Esophagus muscularis mucosa (tissue), 4 donors: ENCODE results near the gene XXYLT1. TPM values are rescaled to one million over a fixed set of nuclear protein-coding genes. Genes with fewer than 3 reads are reported as not detected.
A peak's percentile ranks its signal among the peaks of the same experiment; 100 is the strongest.

Source experiments
- DNase-seq: peaks from one replicate; pipeline ENCODE4 v3.0.0-alpha.2; 2017; ENCODE audit errors: extremely low spot score
- H3K27ac ChIP-seq, 4 donors: fragments of 200-600 bp; sonication (generic); replicated peaks in 1 of 4; 1 replicate in 3 of 4; 2 replicates in 1 of 4; pipeline ENCODE4 v1.5.1; 2016 to 2019; ENCODE audit warnings: mild to moderate bottlenecking in 1 of 4
- H3K27me3 ChIP-seq, 4 donors: fragments of 200-600 bp; sonication (generic); one replicate each; pipeline versions ENCODE4 v1.5.1 to v1.6.0; 2016 to 2019
- H3K36me3 ChIP-seq, 4 donors: fragments of 200-600 bp; sonication (generic); one replicate each; pipeline ENCODE4 v1.5.1; 2016 to 2019
- H3K4me1 ChIP-seq, 4 donors: fragments of 200-600 bp; sonication (generic); one replicate each; pipeline ENCODE4 v1.5.1; 2016 to 2019
- H3K4me3 ChIP-seq, 4 donors: fragments of 200-600 bp; sonication (generic); 1 replicate in 2 of 4; 2 replicates in 2 of 4; pipeline ENCODE4 v1.5.1; 2016 to 2019; ENCODE audit warnings: mild to moderate bottlenecking in 4 of 4, moderate library complexity in 1 of 4
- H3K9me3 ChIP-seq, 4 donors: fragments of 200-600 bp; sonication (generic); 1 replicate in 3 of 4; 2 replicates in 1 of 4; pipeline ENCODE4 v1.5.1; 2016 to 2019
- EP300 ChIP-seq: sonication (generic); formaldehyde crosslinking; IDR thresholded peaks from one replicate; pipeline ENCODE4 v1.6.1; 2017; ENCODE audit warnings: antibody characterized with exemption
- POLR2A ChIP-seq: fragments of 450-650 bp; IDR thresholded peaks from one replicate; pipeline ENCODE4 v1.6.1; 2017; ENCODE audit warnings: antibody characterized with exemption, moderate library complexity, mild to moderate bottlenecking, low read depth
- POLR2AphosphoS5 ChIP-seq, 2 donors: sonication (generic); formaldehyde crosslinking; IDR thresholded peaks; one replicate each; pipeline ENCODE4 v1.6.1; 2017; ENCODE audit warnings: antibody characterized with exemption in 2 of 2
- WGBS: methylation state at CpG from one replicate; pipeline ENCODE4 v1.1.5; 2018; 5-methylcytosine and 5-hydroxymethylcytosine counted together
- intact Hi-C: fragments of 100-400 bp; cut with DNase I; formaldehyde crosslinking; loops from one replicate; pipeline ENCODE4 v1.15.1; 2023
- total RNA-seq, 4 donors: library from RNA; depleted of rRNA; stranded (reverse); fragments of >200 nt; gene quantifications; one replicate each; pipeline versions ENCODE4 v1.1.0 to v1.2.1, GENCODE V29; 2016
- TF ChIP-seq, protein P1 (sequence below), 3 experiments: fragments of 200-600 bp in 2 of 3; fragments of 450-650 bp in 1 of 3; sonication (generic) in 2 of 3; IDR thresholded peaks; one replicate each; pipeline ENCODE4 v1.5.1; 2017 to 2019; ENCODE audit warnings: antibody characterized with exemption in 3 of 3, mild to moderate bottlenecking in 2 of 3, moderate library complexity in 1 of 3

The XXYLT1 gene
- total RNA-seq, 4 donors from 2014 or later = 8.8 to 18.5 (median 13.9) TPM

DNA sequence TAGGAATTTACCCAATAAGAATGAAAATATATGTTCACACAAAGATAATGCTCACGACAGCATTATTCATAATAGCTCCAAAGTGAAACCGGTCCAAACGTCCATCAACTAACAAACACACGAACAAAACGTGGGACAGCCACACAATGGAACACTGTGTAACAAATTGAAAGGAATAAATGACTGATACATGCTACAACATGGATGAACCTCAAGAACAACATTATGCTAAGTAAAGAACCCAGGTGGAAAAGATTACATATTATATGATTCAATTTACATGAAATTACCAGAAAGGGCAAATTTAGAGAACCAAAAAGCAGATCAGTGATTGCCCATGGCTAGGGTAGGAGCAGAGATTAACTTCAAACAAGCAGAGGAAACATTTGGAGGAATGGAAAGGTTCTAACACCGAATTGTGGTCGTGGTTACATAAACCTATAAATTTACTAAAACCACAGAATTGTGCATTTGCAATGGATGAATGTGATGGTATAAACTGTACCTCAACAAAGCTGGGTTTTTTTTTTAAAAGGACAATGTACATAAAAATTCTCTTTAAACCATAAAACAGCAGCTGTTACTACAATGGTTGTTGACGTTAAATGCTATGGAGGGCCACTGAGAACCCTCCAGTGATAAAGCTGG, 76.3 kb downstream of the XXYLT1 start:
- H3K9me3 ChIP-seq = peaks cover 0 to 12% (median 0%) of the 10 kb centered on the region in 4 donors
- intact Hi-C loops = no loop called here
- H3K36me3 ChIP-seq = no peaks in the 10 kb centered on the region
- peak overlapping the region in 3 of 4 donors; percentile 43 to 54 (median 53) for H3K27ac ChIP-seq
- no peaks in the 10 kb centered on the region for H3K27me3 ChIP-seq
- H3K4me1 ChIP-seq = peaks cover 11 to 25% (median 19%) of the 10 kb centered on the region in 4 donors
- TF ChIP-seq, protein P1, sequence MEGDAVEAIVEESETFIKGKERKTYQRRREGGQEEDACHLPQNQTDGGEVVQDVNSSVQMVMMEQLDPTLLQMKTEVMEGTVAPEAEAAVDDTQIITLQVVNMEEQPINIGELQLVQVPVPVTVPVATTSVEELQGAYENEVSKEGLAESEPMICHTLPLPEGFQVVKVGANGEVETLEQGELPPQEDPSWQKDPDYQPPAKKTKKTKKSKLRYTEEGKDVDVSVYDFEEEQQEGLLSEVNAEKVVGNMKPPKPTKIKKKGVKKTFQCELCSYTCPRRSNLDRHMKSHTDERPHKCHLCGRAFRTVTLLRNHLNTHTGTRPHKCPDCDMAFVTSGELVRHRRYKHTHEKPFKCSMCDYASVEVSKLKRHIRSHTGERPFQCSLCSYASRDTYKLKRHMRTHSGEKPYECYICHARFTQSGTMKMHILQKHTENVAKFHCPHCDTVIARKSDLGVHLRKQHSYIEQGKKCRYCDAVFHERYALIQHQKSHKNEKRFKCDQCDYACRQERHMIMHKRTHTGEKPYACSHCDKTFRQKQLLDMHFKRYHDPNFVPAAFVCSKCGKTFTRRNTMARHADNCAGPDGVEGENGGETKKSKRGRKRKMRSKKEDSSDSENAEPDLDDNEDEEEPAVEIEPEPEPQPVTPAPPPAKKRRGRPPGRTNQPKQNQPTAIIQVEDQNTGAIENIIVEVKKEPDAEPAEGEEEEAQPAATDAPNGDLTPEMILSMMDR (IDR thresholded peaks at IDR 0.05) = no peak
- TF ChIP-seq POLR2A (no peak), POLR2AphosphoS5 (IDR thresholded peaks at IDR 0.05) (no peak), EP300 (no peak)
- DNase-seq = no peak
- WGBS = 78% methylated on average over 8 of the region's 8 CpGs
- no peak overlapping the region for H3K4me3 ChIP-seq

DNA sequence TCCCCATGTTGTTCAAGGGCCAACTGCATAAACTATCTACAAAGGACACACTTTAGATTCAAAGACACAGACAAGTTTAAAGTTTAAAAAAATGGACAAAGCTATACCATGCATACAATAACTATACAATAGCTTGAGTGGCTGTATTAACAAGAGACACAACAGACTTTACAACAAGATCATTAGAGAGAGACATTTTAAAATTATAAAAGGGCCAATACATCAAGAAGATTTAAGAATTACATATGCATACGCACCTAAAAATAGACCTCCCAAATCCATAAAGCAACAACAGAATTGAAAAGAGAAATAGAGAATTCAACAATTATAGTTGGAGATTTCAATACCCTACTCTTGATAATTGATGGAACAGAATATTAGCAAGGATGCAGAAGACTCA, 79.4 kb downstream of the XXYLT1 start:
- no peak overlapping the region for H3K27ac ChIP-seq
- TF ChIP-seq POLR2AphosphoS5 (IDR thresholded peaks at IDR 0.05) (no peak), EP300 (no peak), POLR2A (no peak)
- TF ChIP-seq, protein P1 (IDR thresholded peaks at IDR 0.05) = no peak
- DNase-seq = no peak
- H3K4me3 ChIP-seq = no peak overlapping the region
- H3K4me1 ChIP-seq = peaks cover 20 to 43% (median 37%) of the 10 kb centered on the region in 4 donors
- peaks cover 0 to 12% (median 0%) of the 10 kb centered on the region in 4 donors for H3K9me3 ChIP-seq
- intact Hi-C loops = no loop called here
- WGBS = 97% methylated on average over 1 of the region's 1 CpG
- H3K27me3 ChIP-seq = no peaks in the 10 kb centered on the region
- H3K36me3 ChIP-seq = no peaks in the 10 kb centered on the region

DNA sequence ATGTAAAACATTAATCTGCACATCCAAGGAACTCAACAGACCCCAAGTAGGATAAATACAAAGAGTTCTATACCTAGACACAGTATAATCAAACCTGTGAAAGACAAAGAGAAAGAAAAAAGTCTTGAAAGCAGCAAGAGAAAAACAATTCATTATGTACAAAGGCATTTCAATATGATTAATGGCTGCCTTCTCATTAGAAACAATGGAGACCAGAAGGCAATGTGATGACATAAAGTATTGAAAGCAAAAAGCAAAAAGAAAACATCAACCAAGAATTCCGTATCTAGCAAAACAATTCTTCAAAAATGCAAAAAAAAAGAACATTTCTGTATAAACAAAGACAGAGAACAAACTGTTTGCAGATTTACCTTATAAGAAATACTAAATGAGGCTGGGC, 81.1 kb downstream of the XXYLT1 start:
- no peak overlapping the region for H3K27ac ChIP-seq
- no peak for DNase-seq
- TF ChIP-seq, protein P1 (IDR thresholded peaks at IDR 0.05) = no peak
- TF ChIP-seq POLR2A = no peak
- no peak for TF ChIP-seq EP300
- no peak for TF ChIP-seq POLR2AphosphoS5 (IDR thresholded peaks at IDR 0.05)
- no peak overlapping the region for H3K4me3 ChIP-seq
- peaks cover 0 to 12% (median 0%) of the 10 kb centered on the region in 4 donors for H3K9me3 ChIP-seq
- 87% methylated on average over 1 of the region's 1 CpG for WGBS
- H3K27me3 ChIP-seq = no peaks in the 10 kb centered on the region
- no peaks in the 10 kb centered on the region for H3K36me3 ChIP-seq
- peaks cover 17 to 43% (median 35%) of the 10 kb centered on the region in 4 donors for H3K4me1 ChIP-seq
- intact Hi-C loops = no loop called here

DNA sequence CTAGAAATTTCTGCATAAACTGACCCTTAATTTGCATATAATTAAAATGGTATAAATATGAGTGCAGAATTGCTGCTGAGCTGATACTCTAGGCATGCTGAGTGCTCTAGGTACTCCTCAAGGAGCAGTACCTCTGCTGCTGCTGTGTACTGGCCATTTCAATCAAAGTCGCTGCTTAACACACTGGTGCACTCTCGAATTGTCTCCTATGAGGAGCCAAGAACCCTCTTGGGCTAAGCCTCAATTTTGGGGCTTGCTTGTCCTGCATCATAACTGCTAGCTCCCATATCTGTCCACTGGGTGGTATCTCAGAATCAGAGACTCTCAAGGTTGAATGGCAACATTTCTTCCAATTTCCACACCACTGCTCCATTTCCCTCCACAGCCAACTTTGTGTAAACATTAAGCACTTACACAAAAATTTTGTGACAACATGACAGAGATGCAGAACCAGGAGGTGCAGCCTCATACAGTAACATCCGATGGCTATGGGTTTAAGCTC, 82.5 kb downstream of the XXYLT1 start:
- intact Hi-C loops = no loop called here
- TF ChIP-seq POLR2AphosphoS5 (IDR thresholded peaks at IDR 0.05) (no peak), EP300 (no peak), POLR2A (no peak)
- TF ChIP-seq, protein P1 (IDR thresholded peaks at IDR 0.05) = no peak
- DNase-seq = no peak
- Histone ChIP-seq H3K4me1 (peaks cover 17 to 55% (median 48%) of the 10 kb centered on the region in 4 donors), H3K36me3 (no peaks in the 10 kb centered on the region), H3K9me3 (peaks cover 0 to 12% (median 0%) of the 10 kb centered on the region in 4 donors), H3K27me3 (no peaks in the 10 kb centered on the region), H3K27ac (peak overlapping the region in 2 of 4 donors; percentile 46 to 57), H3K4me3 (no peak overlapping the region)
- WGBS = 90% methylated on average over 3 of the region's 3 CpGs
